ENCODE data around the gene ZFYVE9.

DNA sequence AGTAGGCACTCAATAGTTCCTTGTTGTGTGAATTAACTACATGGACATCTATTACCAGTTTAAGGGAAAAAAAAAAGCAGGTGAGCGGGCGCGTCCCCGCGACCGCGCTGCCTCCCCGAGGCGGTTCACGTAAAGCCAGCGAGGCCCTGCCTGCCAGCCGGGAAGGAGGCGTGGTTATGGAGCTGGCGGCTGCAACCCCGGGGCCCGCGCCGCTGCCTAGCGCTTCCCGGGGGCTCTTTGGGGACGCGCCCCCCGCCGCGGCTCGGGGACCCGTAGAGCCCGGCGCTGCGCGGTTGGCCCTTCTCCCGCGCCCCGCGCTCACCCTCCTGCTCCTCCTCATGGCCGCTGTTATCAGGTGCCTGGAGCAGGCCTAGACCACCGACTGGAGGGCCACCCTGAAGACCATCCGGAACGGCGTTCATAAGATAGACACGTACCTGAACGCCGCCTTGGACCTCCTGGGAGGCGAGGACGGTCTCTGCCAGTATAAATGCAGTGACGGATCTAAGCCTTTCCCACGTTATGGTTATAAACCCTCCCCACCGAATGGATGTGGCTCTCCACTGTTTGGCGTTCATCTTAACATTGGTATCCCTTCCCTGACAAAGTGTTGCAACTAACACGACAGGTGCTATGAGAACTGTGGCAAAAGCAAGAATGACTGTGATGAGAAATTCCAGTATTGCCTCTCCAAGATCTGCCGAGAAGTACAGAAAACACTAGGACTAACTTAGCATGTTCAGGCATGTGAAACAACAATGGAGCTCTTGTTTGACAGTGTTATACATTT is 226.7 kb downstream of the ZFYVE9 start:
- TF ChIP-seq, protein P1, sequence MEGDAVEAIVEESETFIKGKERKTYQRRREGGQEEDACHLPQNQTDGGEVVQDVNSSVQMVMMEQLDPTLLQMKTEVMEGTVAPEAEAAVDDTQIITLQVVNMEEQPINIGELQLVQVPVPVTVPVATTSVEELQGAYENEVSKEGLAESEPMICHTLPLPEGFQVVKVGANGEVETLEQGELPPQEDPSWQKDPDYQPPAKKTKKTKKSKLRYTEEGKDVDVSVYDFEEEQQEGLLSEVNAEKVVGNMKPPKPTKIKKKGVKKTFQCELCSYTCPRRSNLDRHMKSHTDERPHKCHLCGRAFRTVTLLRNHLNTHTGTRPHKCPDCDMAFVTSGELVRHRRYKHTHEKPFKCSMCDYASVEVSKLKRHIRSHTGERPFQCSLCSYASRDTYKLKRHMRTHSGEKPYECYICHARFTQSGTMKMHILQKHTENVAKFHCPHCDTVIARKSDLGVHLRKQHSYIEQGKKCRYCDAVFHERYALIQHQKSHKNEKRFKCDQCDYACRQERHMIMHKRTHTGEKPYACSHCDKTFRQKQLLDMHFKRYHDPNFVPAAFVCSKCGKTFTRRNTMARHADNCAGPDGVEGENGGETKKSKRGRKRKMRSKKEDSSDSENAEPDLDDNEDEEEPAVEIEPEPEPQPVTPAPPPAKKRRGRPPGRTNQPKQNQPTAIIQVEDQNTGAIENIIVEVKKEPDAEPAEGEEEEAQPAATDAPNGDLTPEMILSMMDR (IDR thresholded peaks at IDR 0.05), result no peak; the same call in 1 of the 2 replicates
- TF ChIP-seq POLR2AphosphoS5 (IDR thresholded peaks at IDR 0.05; ENCODE audit: low read depth, low read length) (no peak), SIN3A (IDR thresholded peaks at IDR 0.05; ENCODE audit: borderline replicate concordance, insufficient read depth, low read depth, low read length) (no peak), TCF7L2 (IDR thresholded peaks at IDR 0.05; ENCODE audit: low read depth, low read length) (no peak)
- TF ChIP-seq, protein P2, sequence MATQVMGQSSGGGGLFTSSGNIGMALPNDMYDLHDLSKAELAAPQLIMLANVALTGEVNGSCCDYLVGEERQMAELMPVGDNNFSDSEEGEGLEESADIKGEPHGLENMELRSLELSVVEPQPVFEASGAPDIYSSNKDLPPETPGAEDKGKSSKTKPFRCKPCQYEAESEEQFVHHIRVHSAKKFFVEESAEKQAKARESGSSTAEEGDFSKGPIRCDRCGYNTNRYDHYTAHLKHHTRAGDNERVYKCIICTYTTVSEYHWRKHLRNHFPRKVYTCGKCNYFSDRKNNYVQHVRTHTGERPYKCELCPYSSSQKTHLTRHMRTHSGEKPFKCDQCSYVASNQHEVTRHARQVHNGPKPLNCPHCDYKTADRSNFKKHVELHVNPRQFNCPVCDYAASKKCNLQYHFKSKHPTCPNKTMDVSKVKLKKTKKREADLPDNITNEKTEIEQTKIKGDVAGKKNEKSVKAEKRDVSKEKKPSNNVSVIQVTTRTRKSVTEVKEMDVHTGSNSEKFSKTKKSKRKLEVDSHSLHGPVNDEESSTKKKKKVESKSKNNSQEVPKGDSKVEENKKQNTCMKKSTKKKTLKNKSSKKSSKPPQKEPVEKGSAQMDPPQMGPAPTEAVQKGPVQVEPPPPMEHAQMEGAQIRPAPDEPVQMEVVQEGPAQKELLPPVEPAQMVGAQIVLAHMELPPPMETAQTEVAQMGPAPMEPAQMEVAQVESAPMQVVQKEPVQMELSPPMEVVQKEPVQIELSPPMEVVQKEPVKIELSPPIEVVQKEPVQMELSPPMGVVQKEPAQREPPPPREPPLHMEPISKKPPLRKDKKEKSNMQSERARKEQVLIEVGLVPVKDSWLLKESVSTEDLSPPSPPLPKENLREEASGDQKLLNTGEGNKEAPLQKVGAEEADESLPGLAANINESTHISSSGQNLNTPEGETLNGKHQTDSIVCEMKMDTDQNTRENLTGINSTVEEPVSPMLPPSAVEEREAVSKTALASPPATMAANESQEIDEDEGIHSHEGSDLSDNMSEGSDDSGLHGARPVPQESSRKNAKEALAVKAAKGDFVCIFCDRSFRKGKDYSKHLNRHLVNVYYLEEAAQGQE (IDR thresholded peaks at IDR 0.05; ENCODE audit: insufficient read depth in 1 of 2, low read depth in 2 of 2, low read length in 1 of 2), result no peak
